ENCODE results near the gene LRRC71. TPM values are rescaled to one million over a fixed set of nuclear protein-coding genes. Genes with fewer than 3 reads are reported as not detected.

LRRC71 gene
- total RNA-seq, 6 donors from 2014 or later: 0.49 to 13.9 (median 6.3) TPM

DNA sequence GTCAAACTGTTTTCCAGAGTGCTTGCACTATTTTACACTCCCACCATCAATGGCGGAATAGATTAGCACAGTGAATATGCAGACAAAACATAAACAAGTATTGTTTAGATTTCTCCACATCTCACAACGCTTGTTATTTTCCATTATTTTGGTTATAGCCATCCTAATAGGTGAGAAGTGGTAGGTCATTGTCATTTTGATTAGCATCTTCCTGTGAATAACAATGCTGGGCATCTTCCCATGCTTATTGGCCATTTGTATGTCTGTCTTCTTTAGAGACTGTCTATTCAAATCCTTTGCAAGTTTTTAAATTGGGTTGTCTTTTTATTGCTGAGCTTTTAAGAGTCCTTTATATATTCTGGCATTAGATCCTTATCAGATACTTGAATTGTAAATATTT, 54.7 kb downstream of the LRRC71 start:
- no peaks in the 10 kb centered on the region for H3K27me3 ChIP-seq
- no peaks in the 10 kb centered on the region for H3K9me3 ChIP-seq
- H3K36me3 ChIP-seq: peaks cover 20 to 66% (median 28%) of the 10 kb centered on the region in 4 donors
- DNase-seq (no peak), ATAC-seq (ENCODE audit: low FRiP score in 2 of 2) (no peak)
- whole genome bisulfite sequencing, 2 donors: 61 to 70% methylated on average over 2 of the region's 2 CpGs
- no peak overlapping the region for H3K4me3 ChIP-seq
- no peak overlapping the region for H3K27ac ChIP-seq
- no peaks in the 10 kb centered on the region for H3K4me1 ChIP-seq
- TF ChIP-seq EP300 (IDR thresholded peaks at IDR 0.05) (no peak), POLR2A (IDR thresholded peaks at IDR 0.05) (no peak), POLR2AphosphoS5 (IDR thresholded peaks at IDR 0.05) (no peak)
- TF ChIP-seq, protein P1, sequence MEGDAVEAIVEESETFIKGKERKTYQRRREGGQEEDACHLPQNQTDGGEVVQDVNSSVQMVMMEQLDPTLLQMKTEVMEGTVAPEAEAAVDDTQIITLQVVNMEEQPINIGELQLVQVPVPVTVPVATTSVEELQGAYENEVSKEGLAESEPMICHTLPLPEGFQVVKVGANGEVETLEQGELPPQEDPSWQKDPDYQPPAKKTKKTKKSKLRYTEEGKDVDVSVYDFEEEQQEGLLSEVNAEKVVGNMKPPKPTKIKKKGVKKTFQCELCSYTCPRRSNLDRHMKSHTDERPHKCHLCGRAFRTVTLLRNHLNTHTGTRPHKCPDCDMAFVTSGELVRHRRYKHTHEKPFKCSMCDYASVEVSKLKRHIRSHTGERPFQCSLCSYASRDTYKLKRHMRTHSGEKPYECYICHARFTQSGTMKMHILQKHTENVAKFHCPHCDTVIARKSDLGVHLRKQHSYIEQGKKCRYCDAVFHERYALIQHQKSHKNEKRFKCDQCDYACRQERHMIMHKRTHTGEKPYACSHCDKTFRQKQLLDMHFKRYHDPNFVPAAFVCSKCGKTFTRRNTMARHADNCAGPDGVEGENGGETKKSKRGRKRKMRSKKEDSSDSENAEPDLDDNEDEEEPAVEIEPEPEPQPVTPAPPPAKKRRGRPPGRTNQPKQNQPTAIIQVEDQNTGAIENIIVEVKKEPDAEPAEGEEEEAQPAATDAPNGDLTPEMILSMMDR (IDR thresholded peaks at IDR 0.05): no peak

DNA sequence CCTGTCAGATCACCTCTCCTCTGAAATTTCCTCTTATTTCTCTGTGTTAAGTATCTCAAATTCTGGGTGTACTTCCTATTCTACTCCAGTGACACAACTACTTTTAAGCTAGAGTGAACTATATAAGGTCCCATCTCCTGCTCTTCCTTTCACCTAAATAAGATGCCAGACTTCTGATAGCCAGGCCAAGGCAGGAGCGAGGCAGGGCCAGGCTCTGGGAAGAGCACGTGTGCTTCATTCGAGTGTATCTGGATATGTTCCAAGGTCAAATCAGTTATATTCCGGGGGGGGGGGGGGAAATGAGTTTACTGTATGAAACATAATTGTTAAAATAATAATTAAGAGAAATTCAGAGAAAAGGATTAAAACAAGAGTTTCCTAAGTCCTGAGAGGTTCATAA, 60.1 kb downstream of the LRRC71 start:
- H3K36me3 ChIP-seq: peaks cover 25 to 78% (median 36%) of the 10 kb centered on the region in 4 donors
- WGBS, 2 donors: 42 to 45% methylated on average over 4 of the region's 4 CpGs

More for the DNA sequence above, 60.1 kb downstream of the LRRC71 start:
- TF ChIP-seq POLR2AphosphoS5 (IDR thresholded peaks at IDR 0.05): no peak
- no peak for TF ChIP-seq POLR2A (IDR thresholded peaks at IDR 0.05)
- Histone ChIP-seq H3K27me3 (no peaks in the 10 kb centered on the region), H3K27ac (no peak overlapping the region), H3K4me3 (no peak overlapping the region), H3K4me1 (no peaks in the 10 kb centered on the region), H3K9me3 (no peaks in the 10 kb centered on the region)
- no peak for DNase-seq
- no peak for ATAC-seq (ENCODE audit: low FRiP score in 2 of 2)

Small RNAs within 50 kb of the gene (small RNA-seq; reads per million reads assigned to genes)
- gene MIR765: 0 to 0.29 (median 0) reads per million in 4 donors

Other genes with a start within 250 kb of the LRRC71 start
- 10 to 100 TPM; 25.9 to 93.5 (median 34.3) TPM for gene NES, start 243.2 kb upstream of the LRRC71 start, total RNA-seq
- gene CRABP2, start 215.0 kb upstream of the LRRC71 start, total RNA-seq: 1 to 10 TPM in 4 of 6 donors, under 1 TPM in 1, not detected in 1; 0.76 to 8.1 (median 3.9) TPM
- 100 to 1,000 TPM in 1 of 6 donors, 10 to 100 TPM in 5; 23.4 to 131 (median 39.9) TPM for gene METTL25B, start 192.2 kb upstream of the LRRC71 start, total RNA-seq
- gene ISG20L2, start 191.9 kb upstream of the LRRC71 start, total RNA-seq: 10 to 100 TPM; 10.8 to 38.8 (median 22.9) TPM
- gene MRPL24, start 179.5 kb upstream of the LRRC71 start, total RNA-seq: 10 to 100 TPM; 19.6 to 52.5 (median 40.8) TPM
- gene HDGF, start 169.0 kb upstream of the LRRC71 start, total RNA-seq: 100 to 1,000 TPM; 129 to 231 (median 182) TPM
- gene PRCC, start 153.1 kb upstream of the LRRC71 start, total RNA-seq: 10 to 100 TPM; 36.5 to 52.4 (median 40.8) TPM
- 1 to 10 TPM; 2.3 to 8.4 (median 5.0) TPM for gene SH2D2A, start 103.8 kb upstream of the LRRC71 start, total RNA-seq
- gene INSRR, start 61.5 kb upstream of the LRRC71 start, total RNA-seq: under 1 TPM in 2 of 6 donors, not detected in 4; 0.03 to 0.22 TPM
- gene NTRK1, start 59.8 kb upstream of the LRRC71 start, total RNA-seq: 1 to 10 TPM in 3 of 6 donors, under 1 TPM in 1, not detected in 2; 0.30 to 1.4 (median 1.2) TPM
- gene PEAR1, start 26.9 kb upstream of the LRRC71 start, total RNA-seq: 10 to 100 TPM in 4 of 6 donors, 1 to 10 TPM in 2; 8.4 to 33.5 (median 13.7) TPM
- 100 to 1,000 TPM in 1 of 6 donors, 10 to 100 TPM in 5; 39.2 to 170 (median 50.9) TPM for gene ARHGEF11, start 125.1 kb downstream of the LRRC71 start, total RNA-seq
- not detected for gene ETV3L, start 179.2 kb downstream of the LRRC71 start, total RNA-seq
- gene ETV3, start 217.8 kb downstream of the LRRC71 start, total RNA-seq: 10 to 100 TPM; 14.7 to 34.8 (median 27.6) TPM